GM23338 (cell line): ENCODE measurements around the gene MYO7B. TPM values are rescaled to one million over a fixed set of nuclear protein-coding genes. Genes with fewer than 3 reads are reported as not detected.

ENCODE experiments used
- EZH2phosphoT487 ChIP-seq: fragments of 200-600 bp; sonication (generic); IDR thresholded peaks from one replicate; pipeline ENCODE4 v1.8.1; 2018; ENCODE audit warnings: antibody characterized with exemption; ENCODE audit not compliant: unreplicated experiment
- JUNB ChIP-seq: IDR thresholded peaks from one replicate; pipeline ENCODE4 v1.6.1; 2016; ENCODE audit warnings: antibody characterized with exemption; ENCODE audit not compliant: unreplicated experiment
- NANOG ChIP-seq: IDR thresholded peaks from 2 replicates; pipeline ENCODE4 v1.6.1; 2016; ENCODE audit warnings: antibody characterized with exemption, borderline replicate concordance
- ZNF114 ChIP-seq: fragments of 250-450 bp; sonication (Bioruptor Pico); IDR thresholded peaks from 2 replicates; pipeline ENCODE4 v1.5.0; 2020; ENCODE audit warnings: mild to moderate bottlenecking, moderate library complexity
- polyA plus RNA-seq: library from polyadenylated mRNA; unstranded; fragments of >200 nt; fragmentation: Nextera tagmentation; extraction: Ambion mirVana; gene quantifications from 2 replicates; pipeline ENCODE4 v1.2.1, GENCODE V29; 2016
- total RNA-seq: library from RNA; depleted of rRNA; stranded (reverse); fragments of >200 nt; shearing (Covaris generic); gene quantifications from 2 replicates; pipeline ENCODE4 v1.2.3, GENCODE V29; 2014
- TF ChIP-seq, protein P1 (sequence below): fragments of 250-450 bp; sonication (Bioruptor Pico); IDR thresholded peaks from 2 replicates; pipeline ENCODE4 v1.5.0; 2020; ENCODE audit warnings: mild to moderate bottlenecking, moderate library complexity
- TF ChIP-seq, protein P2 (sequence below): IDR thresholded peaks from one replicate; pipeline ENCODE4 v1.6.1; 2018; ENCODE audit warnings: antibody characterized with exemption; ENCODE audit not compliant: unreplicated experiment

MYO7B gene
- total and polyA plus RNA-seq, 2 experiments from 2014 or later, result not detected

DNA sequence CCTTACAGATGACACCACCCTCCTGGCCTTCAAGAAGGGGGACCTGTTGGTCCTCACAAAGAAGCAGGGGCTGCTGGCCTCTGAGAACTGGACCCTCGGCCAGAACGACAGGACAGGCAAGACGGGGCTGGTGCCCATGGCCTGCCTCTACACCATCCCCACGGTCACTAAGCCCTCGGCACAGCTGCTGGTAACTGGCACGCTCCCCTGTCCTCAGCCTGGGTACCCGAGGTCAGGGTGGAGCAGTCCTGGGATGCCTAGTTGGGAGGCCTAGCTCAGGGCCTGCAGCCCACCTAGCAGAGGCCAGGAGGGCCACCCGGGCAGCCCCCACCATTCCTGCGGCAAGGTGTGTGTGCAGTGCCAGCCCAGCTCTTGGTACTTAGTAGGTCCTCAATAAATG lies 94.2 kb downstream of the MYO7B start (continued):
- TF ChIP-seq, protein P1, sequence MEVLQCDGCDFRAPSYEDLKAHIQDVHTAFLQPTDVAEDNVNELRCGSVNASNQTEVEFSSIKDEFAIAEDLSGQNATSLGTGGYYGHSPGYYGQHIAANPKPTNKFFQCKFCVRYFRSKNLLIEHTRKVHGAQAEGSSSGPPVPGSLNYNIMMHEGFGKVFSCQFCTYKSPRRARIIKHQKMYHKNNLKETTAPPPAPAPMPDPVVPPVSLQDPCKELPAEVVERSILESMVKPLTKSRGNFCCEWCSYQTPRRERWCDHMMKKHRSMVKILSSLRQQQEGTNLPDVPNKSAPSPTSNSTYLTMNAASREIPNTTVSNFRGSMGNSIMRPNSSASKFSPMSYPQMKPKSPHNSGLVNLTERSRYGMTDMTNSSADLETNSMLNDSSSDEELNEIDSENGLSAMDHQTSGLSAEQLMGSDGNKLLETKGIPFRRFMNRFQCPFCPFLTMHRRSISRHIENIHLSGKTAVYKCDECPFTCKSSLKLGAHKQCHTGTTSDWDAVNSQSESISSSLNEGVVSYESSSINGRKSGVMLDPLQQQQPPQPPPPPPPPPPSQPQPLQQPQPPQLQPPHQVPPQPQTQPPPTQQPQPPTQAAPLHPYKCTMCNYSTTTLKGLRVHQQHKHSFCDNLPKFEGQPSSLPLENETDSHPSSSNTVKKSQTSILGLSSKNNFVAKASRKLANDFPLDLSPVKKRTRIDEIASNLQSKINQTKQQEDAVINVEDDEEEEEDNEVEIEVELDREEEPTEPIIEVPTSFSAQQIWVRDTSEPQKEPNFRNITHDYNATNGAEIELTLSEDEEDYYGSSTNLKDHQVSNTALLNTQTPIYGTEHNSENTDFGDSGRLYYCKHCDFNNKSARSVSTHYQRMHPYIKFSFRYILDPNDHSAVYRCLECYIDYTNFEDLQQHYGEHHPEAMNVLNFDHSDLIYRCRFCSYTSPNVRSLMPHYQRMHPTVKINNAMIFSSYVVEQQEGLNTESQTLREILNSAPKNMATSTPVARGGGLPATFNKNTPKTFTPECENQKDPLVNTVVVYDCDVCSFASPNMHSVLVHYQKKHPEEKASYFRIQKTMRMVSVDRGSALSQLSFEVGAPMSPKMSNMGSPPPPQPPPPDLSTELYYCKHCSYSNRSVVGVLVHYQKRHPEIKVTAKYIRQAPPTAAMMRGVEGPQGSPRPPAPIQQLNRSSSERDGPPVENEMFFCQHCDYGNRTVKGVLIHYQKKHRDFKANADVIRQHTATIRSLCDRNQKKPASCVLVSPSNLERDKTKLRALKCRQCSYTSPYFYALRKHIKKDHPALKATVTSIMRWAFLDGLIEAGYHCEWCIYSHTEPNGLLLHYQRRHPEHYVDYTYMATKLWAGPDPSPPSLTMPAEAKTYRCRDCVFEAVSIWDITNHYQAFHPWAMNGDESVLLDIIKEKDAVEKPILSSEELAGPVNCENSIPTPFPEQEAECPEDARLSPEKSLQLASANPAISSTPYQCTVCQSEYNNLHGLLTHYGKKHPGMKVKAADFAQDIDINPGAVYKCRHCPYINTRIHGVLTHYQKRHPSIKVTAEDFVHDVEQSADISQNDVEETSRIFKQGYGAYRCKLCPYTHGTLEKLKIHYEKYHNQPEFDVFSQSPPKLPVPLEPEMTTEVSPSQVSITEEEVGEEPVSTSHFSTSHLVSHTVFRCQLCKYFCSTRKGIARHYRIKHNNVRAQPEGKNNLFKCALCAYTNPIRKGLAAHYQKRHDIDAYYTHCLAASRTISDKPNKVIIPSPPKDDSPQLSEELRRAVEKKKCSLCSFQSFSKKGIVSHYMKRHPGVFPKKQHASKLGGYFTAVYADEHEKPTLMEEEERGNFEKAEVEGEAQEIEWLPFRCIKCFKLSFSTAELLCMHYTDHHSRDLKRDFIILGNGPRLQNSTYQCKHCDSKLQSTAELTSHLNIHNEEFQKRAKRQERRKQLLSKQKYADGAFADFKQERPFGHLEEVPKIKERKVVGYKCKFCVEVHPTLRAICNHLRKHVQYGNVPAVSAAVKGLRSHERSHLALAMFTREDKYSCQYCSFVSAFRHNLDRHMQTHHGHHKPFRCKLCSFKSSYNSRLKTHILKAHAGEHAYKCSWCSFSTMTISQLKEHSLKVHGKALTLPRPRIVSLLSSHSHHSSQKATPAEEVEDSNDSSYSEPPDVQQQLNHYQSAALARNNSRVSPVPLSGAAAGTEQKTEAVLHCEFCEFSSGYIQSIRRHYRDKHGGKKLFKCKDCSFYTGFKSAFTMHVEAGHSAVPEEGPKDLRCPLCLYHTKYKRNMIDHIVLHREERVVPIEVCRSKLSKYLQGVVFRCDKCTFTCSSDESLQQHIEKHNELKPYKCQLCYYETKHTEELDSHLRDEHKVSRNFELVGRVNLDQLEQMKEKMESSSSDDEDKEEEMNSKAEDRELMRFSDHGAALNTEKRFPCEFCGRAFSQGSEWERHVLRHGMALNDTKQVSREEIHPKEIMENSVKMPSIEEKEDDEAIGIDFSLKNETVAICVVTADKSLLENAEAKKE, result no peak
- no peak for TF ChIP-seq ZNF114 (CRISPR knock-in tag)
- no peak for TF ChIP-seq NANOG
- no peak for TF ChIP-seq JUNB
- TF ChIP-seq EZH2phosphoT487, result no peak
- TF ChIP-seq, protein P2, sequence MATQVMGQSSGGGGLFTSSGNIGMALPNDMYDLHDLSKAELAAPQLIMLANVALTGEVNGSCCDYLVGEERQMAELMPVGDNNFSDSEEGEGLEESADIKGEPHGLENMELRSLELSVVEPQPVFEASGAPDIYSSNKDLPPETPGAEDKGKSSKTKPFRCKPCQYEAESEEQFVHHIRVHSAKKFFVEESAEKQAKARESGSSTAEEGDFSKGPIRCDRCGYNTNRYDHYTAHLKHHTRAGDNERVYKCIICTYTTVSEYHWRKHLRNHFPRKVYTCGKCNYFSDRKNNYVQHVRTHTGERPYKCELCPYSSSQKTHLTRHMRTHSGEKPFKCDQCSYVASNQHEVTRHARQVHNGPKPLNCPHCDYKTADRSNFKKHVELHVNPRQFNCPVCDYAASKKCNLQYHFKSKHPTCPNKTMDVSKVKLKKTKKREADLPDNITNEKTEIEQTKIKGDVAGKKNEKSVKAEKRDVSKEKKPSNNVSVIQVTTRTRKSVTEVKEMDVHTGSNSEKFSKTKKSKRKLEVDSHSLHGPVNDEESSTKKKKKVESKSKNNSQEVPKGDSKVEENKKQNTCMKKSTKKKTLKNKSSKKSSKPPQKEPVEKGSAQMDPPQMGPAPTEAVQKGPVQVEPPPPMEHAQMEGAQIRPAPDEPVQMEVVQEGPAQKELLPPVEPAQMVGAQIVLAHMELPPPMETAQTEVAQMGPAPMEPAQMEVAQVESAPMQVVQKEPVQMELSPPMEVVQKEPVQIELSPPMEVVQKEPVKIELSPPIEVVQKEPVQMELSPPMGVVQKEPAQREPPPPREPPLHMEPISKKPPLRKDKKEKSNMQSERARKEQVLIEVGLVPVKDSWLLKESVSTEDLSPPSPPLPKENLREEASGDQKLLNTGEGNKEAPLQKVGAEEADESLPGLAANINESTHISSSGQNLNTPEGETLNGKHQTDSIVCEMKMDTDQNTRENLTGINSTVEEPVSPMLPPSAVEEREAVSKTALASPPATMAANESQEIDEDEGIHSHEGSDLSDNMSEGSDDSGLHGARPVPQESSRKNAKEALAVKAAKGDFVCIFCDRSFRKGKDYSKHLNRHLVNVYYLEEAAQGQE, result no peak
